ENCODE results near the gene POLG.

The POLG gene

DNA sequence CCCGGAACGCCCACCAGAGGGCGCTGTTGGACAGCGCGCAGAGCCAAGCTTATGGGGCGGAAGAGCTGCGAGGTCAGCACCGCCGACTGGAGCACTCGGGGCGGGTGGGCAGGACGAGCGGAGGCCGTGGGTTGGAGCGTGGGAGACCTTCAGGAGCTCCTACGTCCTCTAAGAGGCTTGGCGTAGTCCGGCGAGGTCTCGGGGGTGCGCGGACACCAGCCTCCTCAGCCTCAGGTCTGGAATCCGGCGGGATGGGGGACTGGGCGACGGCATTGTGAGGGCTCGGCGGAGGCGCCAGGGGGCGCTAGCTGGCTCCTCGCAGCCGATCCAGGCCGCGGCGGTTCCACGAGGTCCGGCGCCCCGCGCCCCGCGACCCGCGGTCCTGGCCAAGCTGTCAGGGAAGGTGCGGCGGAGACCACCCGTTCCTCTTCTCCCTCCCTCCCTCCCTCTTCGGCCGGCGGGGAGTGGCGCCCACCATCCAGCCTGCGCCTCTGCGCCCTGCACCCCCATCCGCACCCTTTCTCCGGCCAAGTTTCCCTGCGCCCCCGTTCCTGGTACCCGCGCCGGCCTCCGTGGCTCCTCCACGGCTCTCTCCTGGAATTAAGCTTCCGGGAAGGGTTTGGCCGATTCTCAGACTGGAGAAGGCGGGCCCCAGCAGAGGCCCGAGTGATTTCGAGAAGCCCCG lies 24.3 kb upstream of the POLG start:
- TF ChIP-seq CTCF (conservative IDR thresholded peaks at IDR 0.05): peak; percentile 100
- H3K27ac ChIP-seq: peak overlapping the region; percentile 77; the same call in 1 of the 2 replicates

DNA sequence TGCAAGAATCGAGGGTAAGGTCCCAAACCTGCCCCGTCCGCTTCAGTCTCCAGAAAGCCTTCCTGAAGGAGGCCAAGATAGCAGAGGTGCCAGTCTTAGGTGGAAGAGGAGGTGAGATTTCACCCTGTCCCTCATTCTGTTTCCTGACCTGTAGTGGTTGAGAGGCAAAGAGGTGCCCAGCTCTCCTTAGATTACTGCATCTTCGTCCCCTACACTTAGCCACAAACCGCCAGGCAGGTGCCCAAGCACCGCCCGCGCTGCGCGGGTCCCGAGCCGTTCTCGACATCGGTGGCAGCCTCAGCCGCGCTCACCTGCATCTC lies 23.8 kb upstream of the POLG start:
- peak overlapping the region; percentile 77; the same call in 1 of the 2 replicates for H3K27ac ChIP-seq
- no peak for TF ChIP-seq CTCF (conservative IDR thresholded peaks at IDR 0.05)

DNA sequence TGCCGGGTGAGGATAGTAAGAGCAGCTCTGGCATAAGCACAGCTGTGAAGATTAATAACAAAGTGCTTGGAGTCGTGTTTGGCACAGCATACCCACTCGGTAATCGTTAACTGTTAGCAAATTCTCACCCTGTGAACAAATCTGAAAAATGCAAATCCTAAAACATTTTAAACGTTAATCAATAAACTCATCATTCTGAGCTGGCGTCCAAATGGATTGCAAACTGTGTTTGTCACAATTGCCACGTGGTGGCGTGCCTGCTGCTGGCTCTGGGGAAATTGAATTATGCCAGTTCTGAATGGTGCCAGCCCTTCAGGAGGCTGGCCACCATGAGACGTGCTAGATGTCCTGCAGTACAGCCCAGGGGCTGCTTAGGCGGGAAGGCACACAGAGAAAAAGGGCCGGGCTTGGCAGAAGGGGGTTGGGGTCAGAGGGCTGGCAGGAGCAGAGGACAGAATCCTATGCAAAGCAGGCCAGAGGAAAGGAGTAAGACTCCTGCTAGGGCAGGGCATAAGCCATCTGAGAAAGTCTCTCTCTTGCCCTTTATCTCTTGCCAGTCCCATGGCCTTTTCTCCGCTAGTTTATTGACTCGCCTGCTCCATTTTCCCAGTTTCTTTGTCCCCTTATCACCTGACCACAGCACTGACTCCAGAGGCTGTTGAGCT lies 22.1 kb upstream of the POLG start:
- no peak overlapping the region for H3K27ac ChIP-seq
- TF ChIP-seq CTCF (conservative IDR thresholded peaks at IDR 0.05): peak; percentile 98

GRCh38 chr15:89353991-89354390 lies 19.4 kb upstream of the POLG start:
- no peak for TF ChIP-seq CTCF (conservative IDR thresholded peaks at IDR 0.05)
- H3K27ac ChIP-seq: no peak overlapping the region

GRCh38 chr15:89352476-89352875 lies 17.9 kb upstream of the POLG start:
- no peak for TF ChIP-seq CTCF (conservative IDR thresholded peaks at IDR 0.05)
- H3K27ac ChIP-seq: no peak overlapping the region

DNA sequence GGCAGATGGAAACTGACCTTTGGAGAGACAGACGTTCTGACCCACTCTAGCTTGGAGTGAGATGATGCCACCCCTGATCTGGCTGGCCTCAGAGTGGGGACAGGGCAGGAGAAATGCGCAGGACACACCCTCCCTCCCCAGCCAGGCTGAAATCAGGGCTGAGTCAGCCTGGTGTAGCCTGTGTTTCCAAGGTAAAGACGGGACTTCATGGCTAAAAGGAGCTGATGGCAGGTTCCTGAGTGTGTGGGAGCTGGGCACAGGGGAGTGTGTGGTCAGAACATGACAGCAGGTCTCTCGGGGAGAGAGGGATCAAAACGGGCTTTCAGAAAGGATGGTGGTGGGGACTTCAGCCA lies 14.6 kb upstream of the POLG start:
- TF ChIP-seq CTCF (conservative IDR thresholded peaks at IDR 0.05): no peak

GRCh38 chr15:89346516-89347231 lies 12.1 kb upstream of the POLG start:
- TF ChIP-seq CTCF (conservative IDR thresholded peaks at IDR 0.05): no peak
- no peak overlapping the region for H3K27ac ChIP-seq

More for the DNA sequence above, 14.6 kb upstream of the POLG start:
- no peak overlapping the region for H3K27ac ChIP-seq
